ENCODE measurements around the gene SLC27A2. TPM values are rescaled to one million over a fixed set of nuclear protein-coding genes. Genes with fewer than 3 reads are reported as not detected.

The SLC27A2 gene
- total RNA-seq, 1 experiment from 2014 or later, result 8.1 TPM

DNA sequence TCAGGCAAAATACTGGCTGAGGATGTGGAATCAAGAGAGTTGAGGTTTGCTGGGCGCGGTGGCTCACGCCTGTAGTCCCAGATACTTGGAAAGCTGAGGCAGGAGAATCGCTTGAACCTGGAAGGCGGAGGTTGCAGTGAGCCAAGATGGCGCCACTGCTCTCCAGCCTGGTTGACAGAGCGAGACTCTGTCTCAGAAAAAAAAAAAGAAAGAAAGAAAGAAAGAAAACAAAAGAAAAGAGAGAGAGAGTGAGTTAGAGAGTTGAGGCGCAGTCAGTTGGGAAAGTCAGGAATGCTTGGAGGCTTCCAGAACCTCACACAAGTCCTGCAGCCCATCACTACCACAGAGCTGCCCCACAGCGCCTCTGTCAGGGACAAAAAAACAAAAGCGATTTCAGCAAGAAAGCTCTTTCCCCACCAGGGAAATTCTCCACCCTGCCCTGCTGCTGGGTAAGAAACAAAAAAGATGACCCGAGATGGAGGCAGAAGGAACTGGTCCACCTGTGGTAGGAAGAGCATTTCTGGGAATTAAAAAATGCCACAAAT, 69.7 kb downstream of the SLC27A2 start:
- DNase-seq (no peak), ATAC-seq (no peak)
- Histone ChIP-seq H3K79me2 (ENCODE audit: low read length) (no peaks in the 10 kb centered on the region), H3F3A (ENCODE audit: low read length, unreplicated experiment) (no peaks in the 10 kb centered on the region), H3K36me3 (ENCODE audit: low read depth, low read length) (no peaks in the 10 kb centered on the region), H2AFZ (ENCODE audit: low read length) (no peak overlapping the region), H3K4me1 (ENCODE audit: insufficient read depth, low read length) (peaks cover 10% of the 10 kb centered on the region), H3K9ac (ENCODE audit: low read length) (no peak overlapping the region), H3K9me3 (ENCODE audit: low read length) (no peaks in the 10 kb centered on the region), H4K20me1 (ENCODE audit: low read length) (no peaks in the 10 kb centered on the region), H3K4me2 (ENCODE audit: low read length) (no peak overlapping the region), H3K27me3 (ENCODE audit: low read length) (no peaks in the 10 kb centered on the region), H3K4me3 (ENCODE audit: low read length) (no peak overlapping the region), H3K27ac (ENCODE audit: low read length) (no peak overlapping the region), H3K9me2 (replicated peaks; ENCODE audit: low read length) (no peaks in the 10 kb centered on the region)
- ChIA-PET CTCF (no interaction called here), POLR2A (ENCODE audit: unreplicated experiment) (no interaction called here)
- intact Hi-C loops (cut with micrococcal nuclease), result no loop called here
- TF ChIP-seq CTCF (conservative IDR thresholded peaks at IDR 0.05; ENCODE audit: low read depth, low read length) (no peak), EZH2 (IDR thresholded peaks at IDR 0.05; ENCODE audit: low read length, unreplicated experiment) (no peak), EZH2phosphoT487 (IDR thresholded peaks at IDR 0.05; ENCODE audit: borderline replicate concordance, low read length) (no peak)
- BruUV-seq (replicated peaks), result no TSS peak

- Histone ChIP-seq H3K4me1 (ENCODE audit: insufficient read depth, low read length) (peaks cover 18% of the 10 kb centered on the region), H3K4me2 (ENCODE audit: low read length) (no peak overlapping the region), H4K20me1 (ENCODE audit: low read length) (no peaks in the 10 kb centered on the region), H3K9me2 (replicated peaks; ENCODE audit: low read length) (no peaks in the 10 kb centered on the region), H3K9me3 (ENCODE audit: low read length) (no peaks in the 10 kb centered on the region), H3K27ac (ENCODE audit: low read length) (no peak overlapping the region), H3K36me3 (ENCODE audit: low read depth, low read length) (no peaks in the 10 kb centered on the region), H3F3A (ENCODE audit: low read length, unreplicated experiment) (no peaks in the 10 kb centered on the region), H3K9ac (ENCODE audit: low read length) (no peak overlapping the region), H3K4me3 (ENCODE audit: low read length) (no peak overlapping the region), H3K27me3 (ENCODE audit: low read length) (no peaks in the 10 kb centered on the region), H2AFZ (ENCODE audit: low read length) (no peak overlapping the region), H3K79me2 (ENCODE audit: low read length) (no peaks in the 10 kb centered on the region)
- no TSS peak for BruUV-seq (replicated peaks)
- intact Hi-C loops (cut with micrococcal nuclease), result no loop called here
- ChIA-PET POLR2A (ENCODE audit: unreplicated experiment) (no interaction called here), CTCF (no interaction called here)
- DNase-seq, result no peak
- TF ChIP-seq CTCF (conservative IDR thresholded peaks at IDR 0.05; ENCODE audit: low read depth, low read length) (no peak), EZH2 (IDR thresholded peaks at IDR 0.05; ENCODE audit: low read length, unreplicated experiment) (no peak), EZH2phosphoT487 (IDR thresholded peaks at IDR 0.05; ENCODE audit: borderline replicate concordance, low read length) (no peak)
- ATAC-seq, result no peak
Observed at GRCh38 chr15:50252556-50252955, 70.6 kb downstream of the SLC27A2 start.

- Histone ChIP-seq H3K27me3 (ENCODE audit: low read length) (no peaks in the 10 kb centered on the region), H4K20me1 (ENCODE audit: low read length) (no peaks in the 10 kb centered on the region), H3F3A (ENCODE audit: low read length, unreplicated experiment) (no peaks in the 10 kb centered on the region), H3K27ac (ENCODE audit: low read length) (peak overlapping the region; percentile 47), H3K9me3 (ENCODE audit: low read length) (no peaks in the 10 kb centered on the region), H3K4me1 (ENCODE audit: insufficient read depth, low read length) (peaks cover 25% of the 10 kb centered on the region), H3K9ac (ENCODE audit: low read length) (no peak overlapping the region), H3K79me2 (ENCODE audit: low read length) (no peaks in the 10 kb centered on the region), H2AFZ (ENCODE audit: low read length) (no peak overlapping the region), H3K4me2 (ENCODE audit: low read length) (peak overlapping the region; percentile 45), H3K36me3 (ENCODE audit: low read depth, low read length) (no peaks in the 10 kb centered on the region), H3K9me2 (replicated peaks; ENCODE audit: low read length) (no peaks in the 10 kb centered on the region), H3K4me3 (ENCODE audit: low read length) (no peak overlapping the region)
- ChIA-PET CTCF (no interaction called here), POLR2A (ENCODE audit: unreplicated experiment) (no interaction called here)
- ATAC-seq (peak; percentile 91), DNase-seq (peak; percentile 77)
- no TSS peak for BruUV-seq (replicated peaks)
- TF ChIP-seq EZH2phosphoT487 (IDR thresholded peaks at IDR 0.05; ENCODE audit: borderline replicate concordance, low read length), result no peak
- TF ChIP-seq CTCF (conservative IDR thresholded peaks at IDR 0.05; ENCODE audit: low read depth, low read length), result no peak
- no peak for TF ChIP-seq EZH2 (IDR thresholded peaks at IDR 0.05; ENCODE audit: low read length, unreplicated experiment)
- intact Hi-C loops (cut with micrococcal nuclease), result no loop called here
Observed at GRCh38 chr15:50256188-50257041, 74.4 kb downstream of the SLC27A2 start.

Data from PC-3 (cell line).